Thyroid gland (tissue), 4 donors: ENCODE data around the gene XRRA1. TPM values are rescaled to one million over a fixed set of nuclear protein-coding genes. Genes with fewer than 3 reads are reported as not detected.

Source experiments
- DNase-seq, 2 donors: peaks; one replicate each; pipeline ENCODE4 v3.0.0-alpha.2; 2019
- H3K27ac ChIP-seq, 3 donors: fragments of 200-600 bp; sonication (generic); 1 replicate in 2 of 3; 2 replicates in 1 of 3; pipeline ENCODE4 v1.5.1; 2016 to 2019; ENCODE audit warnings: mild to moderate bottlenecking in 1 of 3, moderate library complexity in 1 of 3
- H3K27me3 ChIP-seq: fragments of 200-600 bp; sonication (generic); one replicate; pipeline ENCODE4 v1.5.1; 2019
- H3K36me3 ChIP-seq, 2 donors: fragments of 200-600 bp; sonication (generic); one replicate each; pipeline ENCODE4 v1.5.1; 2016 to 2019
- H3K4me1 ChIP-seq, 2 donors: fragments of 200-600 bp; sonication (generic); one replicate each; pipeline ENCODE4 v1.5.1; 2017 to 2019
- H3K4me3 ChIP-seq, 3 donors: fragments of 200-600 bp; sonication (generic); replicated peaks in 1 of 3; 1 replicate in 2 of 3; 2 replicates in 1 of 3; pipeline ENCODE4 v1.5.1; 2016; ENCODE audit warnings: mild to moderate bottlenecking in 1 of 3
- H3K9me3 ChIP-seq: fragments of 200-600 bp; sonication (generic); one replicate; pipeline ENCODE4 v1.5.1; 2017
- CTCF ChIP-seq, 6 experiments: fragments of 200-600 bp in 3 of 6; fragments of 450-650 bp in 3 of 6; sonication (generic) in 3 of 6; IDR thresholded peaks; one replicate each; pipeline ENCODE4 v1.5.1; 2016 to 2019; ENCODE audit warnings: antibody characterized with exemption in 6 of 6, mild to moderate bottlenecking in 2 of 6, inconsistent platforms in 1 of 6, moderate library complexity in 1 of 6
- POLR2A ChIP-seq, 2 donors: fragments of 450-650 bp; IDR thresholded peaks; one replicate each; pipeline ENCODE4 v1.6.1; 2017; ENCODE audit warnings: antibody characterized with exemption in 2 of 2, mild to moderate bottlenecking in 2 of 2, moderate library complexity in 1 of 2
- WGBS, 2 donors: methylation state at CpG; one replicate each; pipeline ENCODE4 v1.1.5; 2017; 5-methylcytosine and 5-hydroxymethylcytosine counted together
- intact Hi-C: fragments of 100-400 bp; cut with DNase I; formaldehyde crosslinking; loops from one replicate; pipeline ENCODE4 v1.15.1; 2023
- total RNA-seq, 4 donors: library from RNA; depleted of rRNA; stranded (reverse); fragments of >200 nt; gene quantifications; one replicate each; pipeline ENCODE4 v1.2.3, GENCODE V29; 2016

The XRRA1 gene
- total RNA-seq, 4 donors from 2014 or later = 26.8 to 80.6 (median 39.1) TPM

- DNase-seq = peak; percentile 84
- intact Hi-C loops = no loop called here
- Histone ChIP-seq H3K27ac (peak within 1 kb of the TSS; percentile 5 to 66 (median 61)), H3K4me3 (peak within 1 kb of the TSS; percentile 64 to 91 (median 83)), H3K4me1 (peaks cover 0 to 9% of the 10 kb centered on the region in 2 donors), H3K9me3 (no peaks in the 10 kb centered on the region), H3K36me3 (no peaks in the 10 kb centered on the region), H3K27me3 (no peaks in the 10 kb centered on the region)
- TF ChIP-seq POLR2A (IDR thresholded peaks at IDR 0.05) = peak in 1 of 2 donors; percentile 64
- no peak for TF ChIP-seq CTCF (IDR thresholded peaks at IDR 0.05)
- WGBS, 2 donors = 0 to 1% methylated on average over 35 to 41 of the region's 46 CpGs
Observed at GRCh38 chr11:74988541-74989259, 39.8 kb upstream of the XRRA1 start, which contains the start of gene NEU3. TSS of gene NEU3 (plus strand) at chr11:74988933. CDS start at chr11:74989061, 128 bp downstream.

GRCh38 chr11:74984730-74985129 is 35.8 kb upstream of the XRRA1 start:
- WGBS, 2 donors = 90 to 92% methylated on average over 2 of the region's 2 CpGs

GRCh38 chr11:74984070-74984469 is 35.2 kb upstream of the XRRA1 start:
- Histone ChIP-seq H3K27me3 (no peaks in the 10 kb centered on the region), H3K4me1 (peaks cover 0 to 3% of the 10 kb centered on the region in 2 donors), H3K36me3 (peaks cover 3 to 8% of the 10 kb centered on the region in 2 donors), H3K27ac (no peak overlapping the region), H3K4me3 (no peak overlapping the region), H3K9me3 (no peaks in the 10 kb centered on the region)
- no peak for TF ChIP-seq CTCF (IDR thresholded peaks at IDR 0.05)
- TF ChIP-seq POLR2A (IDR thresholded peaks at IDR 0.05) = no peak
- intact Hi-C loops = no loop called here
- DNase-seq = no peak
- WGBS, 2 donors = 87 to 88% methylated on average over 3 of the region's 3 CpGs

More at GRCh38 chr11:74984730-74985129, 35.8 kb upstream of the XRRA1 start:
- no peak for DNase-seq
- H3K36me3 ChIP-seq = peaks cover 2 to 4% of the 10 kb centered on the region in 2 donors
- H3K4me1 ChIP-seq = peaks cover 0 to 9% of the 10 kb centered on the region in 2 donors
- intact Hi-C loops = no loop called here
- H3K9me3 ChIP-seq = no peaks in the 10 kb centered on the region
- H3K4me3 ChIP-seq = no peak overlapping the region
- TF ChIP-seq CTCF (IDR thresholded peaks at IDR 0.05) (no peak), POLR2A (IDR thresholded peaks at IDR 0.05) (no peak)
- H3K27me3 ChIP-seq = no peaks in the 10 kb centered on the region
- no peak overlapping the region for H3K27ac ChIP-seq

- 95 to 96% methylated on average over 1 of the region's 1 CpG for whole genome bisulfite sequencing, 2 donors
- H3K9me3 ChIP-seq = no peaks in the 10 kb centered on the region
- H3K27ac ChIP-seq = no peak overlapping the region
- DNase-seq = no peak
- peaks cover 15 to 21% of the 10 kb centered on the region in 2 donors for H3K36me3 ChIP-seq
- H3K4me3 ChIP-seq = no peak overlapping the region
- intact Hi-C loops = no loop called here
- no peaks in the 10 kb centered on the region for H3K4me1 ChIP-seq
- TF ChIP-seq POLR2A (IDR thresholded peaks at IDR 0.05) (no peak), CTCF (IDR thresholded peaks at IDR 0.05) (no peak)
- H3K27me3 ChIP-seq = no peaks in the 10 kb centered on the region
Observed at GRCh38 chr11:74981888-74982287, 33.0 kb upstream of the XRRA1 start.

GRCh38 chr11:74980634-74981033 is 31.7 kb upstream of the XRRA1 start:
- Histone ChIP-seq H3K27me3 (no peaks in the 10 kb centered on the region), H3K27ac (no peak overlapping the region), H3K36me3 (peaks cover 18 to 21% of the 10 kb centered on the region in 2 donors), H3K4me3 (no peak overlapping the region), H3K9me3 (no peaks in the 10 kb centered on the region), H3K4me1 (no peaks in the 10 kb centered on the region)
- TF ChIP-seq CTCF (IDR thresholded peaks at IDR 0.05) (no peak), POLR2A (IDR thresholded peaks at IDR 0.05) (no peak)
- intact Hi-C loops = no loop called here
- no peak for DNase-seq
- 87 to 98% methylated on average over 2 of the region's 2 CpGs for WGBS, 2 donors
